VCaP (cell line): ENCODE measurements around the gene TMEM44.

Experiments
- H3K27ac ChIP-seq: fragments of 450-650 bp; 2 replicates; pipeline ENCODE4 v1.5.1; 2017
- CTCF ChIP-seq: fragments of 450-650 bp; conservative IDR thresholded peaks from 2 replicates; pipeline ENCODE4 v1.5.1; 2017; ENCODE audit warnings: mild to moderate bottlenecking, moderate library complexity

Gene TMEM44

GRCh38 chr3:194624956-194625355, 8.3 kb downstream of the TMEM44 start:
- no peak overlapping the region for H3K27ac ChIP-seq

GRCh38 chr3:194623449-194624290, 9.5 kb downstream of the TMEM44 start:
- no peak for TF ChIP-seq CTCF
- H3K27ac ChIP-seq: no peak overlapping the region

More at GRCh38 chr3:194624956-194625355, 8.3 kb downstream of the TMEM44 start:
- TF ChIP-seq CTCF: no peak

DNA sequence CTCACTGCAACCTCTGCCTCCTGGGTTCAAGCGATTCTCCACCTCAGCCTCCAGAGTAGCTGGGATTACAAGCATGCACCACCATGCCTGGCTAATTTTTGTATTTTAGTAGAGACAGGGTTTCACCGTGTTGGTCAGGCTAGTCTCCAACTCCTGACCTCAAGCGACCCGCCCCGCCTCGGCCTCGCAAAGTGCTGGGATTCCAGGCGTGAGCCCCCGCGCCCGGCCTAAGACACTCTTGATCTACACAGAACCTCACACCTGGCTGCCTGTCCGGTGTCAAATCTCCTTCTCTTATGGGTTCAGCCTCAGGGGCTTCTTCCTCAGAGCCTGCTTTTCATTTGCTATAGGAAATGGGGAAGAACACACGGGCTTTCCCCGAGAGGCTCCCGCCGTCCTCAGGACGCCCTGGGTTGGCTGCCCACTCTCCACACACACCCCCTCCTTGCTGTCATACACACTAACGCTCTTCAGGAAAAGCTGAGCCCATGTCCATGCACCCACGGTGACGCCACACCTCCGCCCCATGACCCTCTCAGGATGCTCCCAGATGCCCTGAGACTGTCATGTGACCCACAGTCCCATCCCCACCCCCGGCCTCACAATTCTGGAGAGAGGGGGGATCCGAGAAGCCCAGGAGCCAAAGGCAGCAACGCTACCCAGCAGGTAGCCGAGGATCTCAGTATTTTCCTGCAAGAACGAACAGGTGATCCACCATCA, 10.4 kb downstream of the TMEM44 start:
- no peak overlapping the region for H3K27ac ChIP-seq
- TF ChIP-seq CTCF: no peak

DNA sequence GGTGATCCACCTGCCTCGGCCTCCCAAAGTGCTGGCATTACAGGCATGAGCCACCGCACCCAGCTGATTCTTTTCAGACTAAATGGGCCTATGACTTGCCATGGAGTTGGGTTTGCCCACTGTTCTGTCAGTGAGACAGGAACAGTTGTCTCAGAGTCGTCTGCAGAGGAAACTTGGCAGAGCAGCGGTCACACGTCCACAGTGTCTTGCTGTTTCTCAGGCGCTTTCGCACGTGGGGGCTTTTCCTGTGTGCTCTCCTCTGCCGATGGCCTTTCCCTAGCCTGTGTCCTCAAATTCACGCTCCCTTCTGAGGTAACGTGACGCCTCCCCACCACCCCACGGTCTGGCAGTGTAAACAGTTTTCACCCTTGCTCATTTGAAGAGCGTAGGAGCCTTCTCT, 11.3 kb downstream of the TMEM44 start:
- no peak overlapping the region for H3K27ac ChIP-seq
- no peak for TF ChIP-seq CTCF

GRCh38 chr3:194620196-194620595, 13.0 kb downstream of the TMEM44 start:
- no peak overlapping the region for H3K27ac ChIP-seq
- TF ChIP-seq CTCF: no peak

- no peak overlapping the region for H3K27ac ChIP-seq
- TF ChIP-seq CTCF: no peak
Measured at GRCh38 chr3:194619741-194620140, 13.5 kb downstream of the TMEM44 start.

GRCh38 chr3:194618858-194619608, 14.2 kb downstream of the TMEM44 start:
- no peak for TF ChIP-seq CTCF

More at GRCh38 chr3:194618858-194619608, 14.2 kb downstream of the TMEM44 start:
- no peak overlapping the region for H3K27ac ChIP-seq
